Heart right ventricle (tissue), 16 donors: Measurements from ENCODE around the gene C5orf15. TPM values are rescaled to one million over a fixed set of nuclear protein-coding genes. Genes with fewer than 3 reads are reported as not detected.

Experiments
- ATAC-seq, 8 donors: fragments of 200-7000 bp; cut with Tn5 transposase; one replicate each; pipeline ENCODE4 v1.9.1; 2020; ENCODE audit warnings: mild to moderate bottlenecking in 8 of 8, moderate library complexity in 8 of 8, moderate number of reproducible peaks in 1 of 8
- DNase-seq, 2 donors: peaks; one replicate each; pipeline ENCODE4 v3.0.0-alpha.2; 2020
- H3K27ac ChIP-seq, 10 donors: fragments of 200-600 bp; sonication (generic) in 2 of 10; one replicate each; pipeline versions ENCODE4 v1.5.0 to v1.8.0; 2020 to 2022; ENCODE audit warnings: mild to moderate bottlenecking in 3 of 10
- H3K27me3 ChIP-seq, 7 donors: fragments of 200-600 bp; one replicate each; pipeline ENCODE4 v1.8.0; 2021 to 2022; ENCODE audit warnings: mild to moderate bottlenecking in 2 of 7
- H3K36me3 ChIP-seq, 9 donors: fragments of 200-600 bp; sonication (generic) in 1 of 9; one replicate each; pipeline versions ENCODE4 v1.5.0 to v1.8.0; 2020 to 2022; ENCODE audit warnings: mild to moderate bottlenecking in 2 of 9
- H3K4me1 ChIP-seq, 9 donors: fragments of 200-600 bp; sonication (generic) in 1 of 9; one replicate each; pipeline versions ENCODE4 v1.5.0 to v1.8.0; 2020 to 2022; ENCODE audit warnings: mild to moderate bottlenecking in 4 of 9
- H3K4me3 ChIP-seq, 10 donors: fragments of 200-600 bp; sonication (generic) in 2 of 10; one replicate each; pipeline versions ENCODE4 v1.5.0 to v1.8.0; 2020 to 2022; ENCODE audit warnings: mild to moderate bottlenecking in 7 of 10, moderate library complexity in 2 of 10
- H3K9me3 ChIP-seq, 11 donors: fragments of 200-600 bp in 10 of 11; sonication (generic) in 2 of 11; one replicate each; pipeline versions ENCODE4 v1.5.0 to v1.8.0; 2013 to 2022; ENCODE audit warnings: mild to moderate bottlenecking in 2 of 11, control low read depth in 1 of 11, moderate library complexity in 1 of 11
- CTCF ChIP-seq, 9 donors: fragments of 200-600 bp; sonication (generic) in 2 of 9; IDR thresholded peaks; one replicate each; pipeline versions ENCODE4 v1.5.0 to v1.8.0; 2021 to 2022; ENCODE audit warnings: antibody characterized with exemption in 9 of 9, mild to moderate bottlenecking in 5 of 9, moderate library complexity in 1 of 9
- WGBS, 2 donors: extraction: QIAGEN DNeasy Blood & Tissue Kit; methylation state at CpG; one replicate each; pipeline ENCODE4 v1.1.7; 2013; ENCODE audit warnings: inconsistent platforms in 1 of 2; 5-methylcytosine and 5-hydroxymethylcytosine counted together
- intact Hi-C, 10 donors: fragments of 100-400 bp; cut with DNase I; formaldehyde crosslinking; loops; one replicate each; pipeline versions ENCODE4 v1.11.1 to v1.14.2; 2022
- polyA plus RNA-seq, 2 donors: library from polyadenylated mRNA; stranded (reverse); fragments of 200-250 nt; gene quantifications; one replicate each; pipeline ENCODE4 v1.2.3, GENCODE V29; 2013
- total RNA-seq, 10 donors: library from RNA; stranded (reverse); fragmentation: NEBNext Ultra II Directional in 3 of 10; extraction: Animal tissue kit (Norgen Biotek cat#: 25700) in 3 of 10; gene quantifications; one replicate each; pipeline versions ENCODE4 v1.2.1 to v1.2.4, GENCODE V29; 2021 to 2023
- donor health status: Arrhythmogenic right ventricular cardiomyopathy.
- donor health status: ischemic (EF 13 %, LVEDD 7.1; RV severe dilation, severe dysfunction).
- donor health status: healthy with polysubstance abuse.
- donor health status: DM: no; HTN: yes; CAD: no.
- donor health status: DM: no; HTN: no; CAD: no.
- donor health status: ischemic (EF 25% LVEDD 6.9; RV normal size, moderate dysfunction).
- donor health status: ischemic (EF 25% LVEDD 5.7; RV mildly dilated, moderate dysfunction).
- donor health status: healthy.
- donor health status: DM: yes; HTN: yes; CAD: no.
- donor health status: Ischemic cardiomyopathy.
- donor health status: ischemic (EF 35%, LVEDD 5.7; RV mildly dilated, moderate dysfunction).
- donor health status: nonischemic (EF 11% LVEDD 7.7; RV severe dilation, severe dysfunction).
- donor health status: DM: yes; HTN: yes; CAD: no.
- donor health status: PGD.
- donor health status: ischemic (EF 29% LVEDD 5.4; RV normal size, mild dysfunction).
- donor health status: nonischemic (EF 23%, LVEDD 6.1; RV moderate dilation, normal function).

The C5orf15 gene
- total and polyA plus RNA-seq, 12 donors = 22.2 to 55.3 (median 33.9) TPM

- no peaks in the 10 kb centered on the region for H3K9me3 ChIP-seq
- intact Hi-C loops = no loop called here
- TF ChIP-seq CTCF (IDR thresholded peaks at IDR 0.05) = no peak
- DNase-seq (no peak), ATAC-seq (no peak)
- H3K27ac ChIP-seq = no peak overlapping the region
- no peaks in the 10 kb centered on the region for H3K36me3 ChIP-seq
- no peaks in the 10 kb centered on the region for H3K27me3 ChIP-seq
- H3K4me1 ChIP-seq = peaks cover 0 to 20% (median 5%) of the 10 kb centered on the region in 9 donors
- 84 to 94% methylated on average over 10 of the region's 10 CpGs for WGBS, 2 donors
- H3K4me3 ChIP-seq = no peak overlapping the region
Measured at GRCh38 chr5:133912951-133913350, 55.5 kb downstream of the C5orf15 start.

- 34 to 44% methylated on average over 6 of the region's 6 CpGs for WGBS, 2 donors
- Histone ChIP-seq H3K4me1 (peaks cover 0 to 29% (median 6%) of the 10 kb centered on the region in 9 donors), H3K9me3 (no peaks in the 10 kb centered on the region), H3K36me3 (no peaks in the 10 kb centered on the region), H3K27ac (no peak overlapping the region), H3K4me3 (no peak overlapping the region), H3K27me3 (no peaks in the 10 kb centered on the region)
- TF ChIP-seq CTCF (IDR thresholded peaks at IDR 0.05) = peak in 4 of 9 donors; percentile 30 to 36 (median 35)
- DNase-seq (peak in 1 of 2 donors; percentile 21), ATAC-seq (peak; percentile 51 to 85 (median 76))
- intact Hi-C loops = no loop called here
Measured at GRCh38 chr5:133910571-133910970, 57.9 kb downstream of the C5orf15 start.

- H3K36me3 ChIP-seq = no peaks in the 10 kb centered on the region
- no peak overlapping the region for H3K4me3 ChIP-seq
- no peaks in the 10 kb centered on the region for H3K27me3 ChIP-seq
- 56 to 70% methylated on average over 4 of the region's 4 CpGs for WGBS, 2 donors
- no peak overlapping the region for H3K27ac ChIP-seq
- ATAC-seq (peak in 4 of 8 donors; percentile 15 to 54 (median 44)), DNase-seq (no peak)
- H3K4me1 ChIP-seq = peaks cover 0 to 29% (median 6%) of the 10 kb centered on the region in 9 donors
- TF ChIP-seq CTCF (IDR thresholded peaks at IDR 0.05) = no peak
- H3K9me3 ChIP-seq = no peaks in the 10 kb centered on the region
- intact Hi-C loops = no loop called here
Measured at GRCh38 chr5:133909603-133910002, 58.8 kb downstream of the C5orf15 start.

GRCh38 chr5:133907075-133907474 is 61.4 kb downstream of the C5orf15 start:
- no peaks in the 10 kb centered on the region for H3K27me3 ChIP-seq
- peaks cover 0 to 29% (median 6%) of the 10 kb centered on the region in 9 donors for H3K4me1 ChIP-seq
- intact Hi-C loops = no loop called here
- peak overlapping the region in 1 of 10 donors; percentile 28 for H3K27ac ChIP-seq
- H3K4me3 ChIP-seq = no peak overlapping the region
- no peaks in the 10 kb centered on the region for H3K9me3 ChIP-seq
- no peaks in the 10 kb centered on the region for H3K36me3 ChIP-seq
- no peak for TF ChIP-seq CTCF (IDR thresholded peaks at IDR 0.05)
- 58 to 73% methylated on average over 9 of the region's 9 CpGs for WGBS, 2 donors
- DNase-seq (peak; percentile 68 to 69), ATAC-seq (peak; percentile 34 to 84 (median 70))
